ENCODE data around the gene STPG2. TPM values are rescaled to one million over a fixed set of nuclear protein-coding genes. Genes with fewer than 3 reads are reported as not detected.
"Not testable (repeated sequence)": the region's sequence is repeated elsewhere in the genome, so short reads cannot be mapped to it uniquely, and the experiment has no call there.

STPG2 gene
- total RNA-seq, 1 experiment from 2014 or later: 0.61 TPM

DNA sequence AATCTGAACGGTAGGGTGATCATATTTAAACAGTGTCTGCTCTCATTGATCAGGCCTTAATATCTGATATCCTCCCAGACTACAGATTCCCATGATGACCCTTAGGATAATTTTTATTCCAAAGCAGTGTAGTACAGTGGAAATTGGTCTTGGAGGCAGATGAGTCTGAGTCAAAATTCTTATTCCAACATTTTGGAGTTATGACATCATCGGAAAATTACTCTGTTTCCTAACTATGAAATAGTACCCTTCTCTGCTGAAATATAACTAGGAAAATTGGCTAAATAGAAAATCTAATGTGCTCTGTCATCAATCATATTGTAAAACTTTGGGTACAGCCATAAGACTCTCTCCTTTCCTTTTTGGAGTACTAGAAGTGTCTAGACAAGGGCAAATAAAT is 583.3 kb downstream of the STPG2 start:
- Mint-ChIP-seq H3K4me1 (ENCODE audit: insufficient read depth, unreplicated experiment) (no peaks in the 10 kb centered on the region), H3K36me3 (ENCODE audit: insufficient read depth, unreplicated experiment) (no peaks in the 10 kb centered on the region), H3K9me3 (ENCODE audit: unreplicated experiment) (peaks cover 9% of the 10 kb centered on the region), H3K27ac (ENCODE audit: low read depth, unreplicated experiment) (no peak overlapping the region), H3K4me3 (ENCODE audit: unreplicated experiment) (no peak overlapping the region), H3K27me3 (ENCODE audit: insufficient read depth, unreplicated experiment) (no peaks in the 10 kb centered on the region)
- BruUV-seq (replicated peaks): no TSS peak
- intact Hi-C loops (cut with micrococcal nuclease): no loop called here
- ChIA-PET POLR2A (no interaction called here), CTCF (no interaction called here)
- no peak for DNase-seq (ENCODE audit: unreplicated experiment)
- TF ChIP-seq, protein P1, sequence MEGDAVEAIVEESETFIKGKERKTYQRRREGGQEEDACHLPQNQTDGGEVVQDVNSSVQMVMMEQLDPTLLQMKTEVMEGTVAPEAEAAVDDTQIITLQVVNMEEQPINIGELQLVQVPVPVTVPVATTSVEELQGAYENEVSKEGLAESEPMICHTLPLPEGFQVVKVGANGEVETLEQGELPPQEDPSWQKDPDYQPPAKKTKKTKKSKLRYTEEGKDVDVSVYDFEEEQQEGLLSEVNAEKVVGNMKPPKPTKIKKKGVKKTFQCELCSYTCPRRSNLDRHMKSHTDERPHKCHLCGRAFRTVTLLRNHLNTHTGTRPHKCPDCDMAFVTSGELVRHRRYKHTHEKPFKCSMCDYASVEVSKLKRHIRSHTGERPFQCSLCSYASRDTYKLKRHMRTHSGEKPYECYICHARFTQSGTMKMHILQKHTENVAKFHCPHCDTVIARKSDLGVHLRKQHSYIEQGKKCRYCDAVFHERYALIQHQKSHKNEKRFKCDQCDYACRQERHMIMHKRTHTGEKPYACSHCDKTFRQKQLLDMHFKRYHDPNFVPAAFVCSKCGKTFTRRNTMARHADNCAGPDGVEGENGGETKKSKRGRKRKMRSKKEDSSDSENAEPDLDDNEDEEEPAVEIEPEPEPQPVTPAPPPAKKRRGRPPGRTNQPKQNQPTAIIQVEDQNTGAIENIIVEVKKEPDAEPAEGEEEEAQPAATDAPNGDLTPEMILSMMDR (IDR thresholded peaks at IDR 0.05; ENCODE audit: unreplicated experiment): no peak

DNA sequence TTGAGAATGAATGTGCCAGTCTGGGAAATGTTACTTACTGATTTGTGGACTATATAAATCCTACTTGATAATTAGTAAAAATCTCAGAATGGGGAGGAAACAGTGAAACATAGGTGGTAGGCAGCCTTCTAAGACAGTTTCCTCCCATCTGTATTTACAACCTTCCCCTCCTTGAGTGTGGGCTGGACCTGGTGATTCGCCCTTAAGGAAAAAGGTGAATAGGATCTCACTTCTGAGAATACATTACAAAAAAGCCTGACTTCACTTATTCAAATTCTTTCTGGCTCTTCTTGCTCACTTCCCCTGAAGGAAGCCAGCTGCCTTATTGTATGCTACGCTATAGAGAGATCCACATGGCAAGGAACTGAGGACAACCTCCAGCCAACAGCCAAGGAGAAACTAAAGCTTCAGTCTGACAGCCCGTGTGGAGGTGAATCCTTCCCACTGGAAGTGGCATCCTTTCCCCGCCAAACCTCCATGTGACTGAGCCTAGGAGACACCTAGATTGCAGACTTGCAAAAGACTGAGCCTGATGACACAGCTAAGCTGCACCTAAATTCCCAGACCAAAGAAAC is 585.0 kb downstream of the STPG2 start:
- ChIA-PET POLR2A (no interaction called here), CTCF (no interaction called here)
- no TSS peak for BruUV-seq (replicated peaks)
- Mint-ChIP-seq H3K4me1 (ENCODE audit: insufficient read depth, unreplicated experiment) (no peaks in the 10 kb centered on the region), H3K4me3 (ENCODE audit: unreplicated experiment) (no peak overlapping the region), H3K27me3 (ENCODE audit: insufficient read depth, unreplicated experiment) (no peaks in the 10 kb centered on the region), H3K27ac (ENCODE audit: low read depth, unreplicated experiment) (no peak overlapping the region), H3K36me3 (ENCODE audit: insufficient read depth, unreplicated experiment) (no peaks in the 10 kb centered on the region), H3K9me3 (ENCODE audit: unreplicated experiment) (peaks cover 2% of the 10 kb centered on the region)
- intact Hi-C loops (cut with micrococcal nuclease): no loop called here
- TF ChIP-seq, protein P1 (IDR thresholded peaks at IDR 0.05; ENCODE audit: unreplicated experiment): no peak
- DNase-seq (ENCODE audit: unreplicated experiment): no peak

DNA sequence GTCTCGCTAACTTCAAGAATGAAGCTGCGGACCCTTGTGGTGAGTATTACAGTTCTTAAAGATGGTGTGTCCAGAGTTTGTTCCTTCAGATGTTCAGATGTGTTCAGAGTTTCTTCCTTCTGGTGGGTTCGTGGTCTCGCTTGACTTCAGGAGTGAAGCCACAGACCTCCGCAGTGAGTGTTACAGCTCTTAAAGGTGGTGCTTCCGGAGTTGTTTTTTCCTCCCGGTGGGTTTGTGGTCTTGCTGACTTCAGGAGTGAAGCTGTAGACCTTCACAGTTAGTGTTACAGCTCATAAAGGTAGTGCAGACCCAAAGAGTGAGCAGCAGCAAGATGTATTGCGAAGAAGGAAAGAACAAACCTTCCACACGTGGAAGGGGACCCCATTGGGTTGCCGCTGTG is 592.6 kb downstream of the STPG2 start:
- intact Hi-C loops (cut with micrococcal nuclease); H3K27me3 Mint-ChIP-seq (ENCODE audit: insufficient read depth, unreplicated experiment): not testable (repeated sequence)

DNA sequence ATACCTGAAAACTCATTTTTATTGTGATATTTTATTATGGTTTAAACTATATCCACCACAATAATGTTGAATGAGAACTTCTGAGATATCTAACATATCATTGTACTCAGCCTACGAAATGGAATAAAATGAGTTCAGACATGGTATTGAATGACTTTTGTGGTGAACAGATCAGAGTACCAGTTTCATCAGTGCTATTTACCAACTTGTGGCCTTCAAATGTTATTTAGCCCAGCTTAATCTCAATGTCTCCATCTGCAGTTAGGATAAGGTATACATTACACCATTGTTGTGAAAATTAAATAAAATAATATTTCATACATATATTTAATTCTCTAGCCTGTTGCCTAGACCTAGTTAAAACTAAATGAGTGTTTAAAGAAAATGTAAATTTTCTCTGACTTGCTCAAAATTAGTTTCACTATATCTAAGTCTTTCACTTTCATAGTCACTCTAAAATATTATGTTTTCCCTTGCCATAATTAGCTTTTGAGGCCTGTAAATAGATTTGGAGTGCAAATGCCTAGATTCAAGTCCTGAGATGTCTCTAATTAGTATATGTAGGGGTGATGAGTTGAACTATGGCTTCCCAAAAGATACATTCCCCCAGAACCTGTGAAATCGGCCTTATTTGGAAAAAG is 594.2 kb downstream of the STPG2 start:
- Mint-ChIP-seq H3K36me3 (ENCODE audit: insufficient read depth, unreplicated experiment) (no peaks in the 10 kb centered on the region), H3K4me1 (ENCODE audit: insufficient read depth, unreplicated experiment) (no peaks in the 10 kb centered on the region), H3K27ac (ENCODE audit: low read depth, unreplicated experiment) (no peak overlapping the region), H3K27me3 (ENCODE audit: insufficient read depth, unreplicated experiment) (no peaks in the 10 kb centered on the region), H3K9me3 (ENCODE audit: unreplicated experiment) (peaks cover 7% of the 10 kb centered on the region), H3K4me3 (ENCODE audit: unreplicated experiment) (no peak overlapping the region)
- no TSS peak for BruUV-seq (replicated peaks)
- ChIA-PET POLR2A (no interaction called here), CTCF (no interaction called here)
- intact Hi-C loops (cut with micrococcal nuclease): no loop called here
- TF ChIP-seq, protein P1 (IDR thresholded peaks at IDR 0.05; ENCODE audit: unreplicated experiment): no peak
- no peak for DNase-seq (ENCODE audit: unreplicated experiment)

More for the DNA sequence above, 592.6 kb downstream of the STPG2 start:
- CTCF ChIA-PET; H3K4me3 Mint-ChIP-seq (ENCODE audit: unreplicated experiment); H3K9me3 Mint-ChIP-seq (ENCODE audit: unreplicated experiment); H3K4me1 Mint-ChIP-seq (ENCODE audit: insufficient read depth, unreplicated experiment); DNase-seq (ENCODE audit: unreplicated experiment); POLR2A ChIA-PET; H3K27ac Mint-ChIP-seq (ENCODE audit: low read depth, unreplicated experiment); H3K36me3 Mint-ChIP-seq (ENCODE audit: insufficient read depth, unreplicated experiment); BruUV-seq (replicated peaks): not testable (repeated sequence)
